RWPE1 (cell line): ENCODE data around the gene GPX1.
"Not testable (repeated sequence)": the region's sequence is repeated elsewhere in the genome, so short reads cannot be mapped to it uniquely, and the experiment has no call there.

Source experiments
- CTCF ChIA-PET: fragments of 350-600 bp; sonication (Branson Sonifier 250); formaldehyde crosslinking; extraction: SDS; loops from one replicate; lab custom pipeline; 2021; lab: Yijun Ruan, JAX
- POLR2A ChIA-PET: fragments of 400-600 bp; formaldehyde crosslinking; extraction: SDS; loops from one replicate; lab custom pipeline; 2020; ENCODE audit warnings: antibody characterized with exemption; ENCODE audit not compliant: low non-redundant PET; lab: Yijun Ruan, JAX
- DNase-seq: peaks from one replicate; pipeline ENCODE4 v3.0.0; 2012; ENCODE audit warnings: low spot score
- H3K27ac ChIP-seq: fragments of 450-650 bp; 2 replicates; pipeline ENCODE4 v1.5.1; 2017
- TF ChIP-seq, protein P1 (sequence below): fragments of 450-650 bp; conservative IDR thresholded peaks from 2 replicates; pipeline ENCODE4 v1.5.1; 2017; ENCODE audit warnings: low read depth, mild to moderate bottlenecking

GPX1 gene

GRCh38 chr3:49339581-49339940 is 18.6 kb downstream of the GPX1 start:
- H3K27ac ChIP-seq: peak overlapping the region; percentile 98
- CTCF ChIA-PET: no interaction called here
- DNase-seq: no peak
- TF ChIP-seq, protein P1, sequence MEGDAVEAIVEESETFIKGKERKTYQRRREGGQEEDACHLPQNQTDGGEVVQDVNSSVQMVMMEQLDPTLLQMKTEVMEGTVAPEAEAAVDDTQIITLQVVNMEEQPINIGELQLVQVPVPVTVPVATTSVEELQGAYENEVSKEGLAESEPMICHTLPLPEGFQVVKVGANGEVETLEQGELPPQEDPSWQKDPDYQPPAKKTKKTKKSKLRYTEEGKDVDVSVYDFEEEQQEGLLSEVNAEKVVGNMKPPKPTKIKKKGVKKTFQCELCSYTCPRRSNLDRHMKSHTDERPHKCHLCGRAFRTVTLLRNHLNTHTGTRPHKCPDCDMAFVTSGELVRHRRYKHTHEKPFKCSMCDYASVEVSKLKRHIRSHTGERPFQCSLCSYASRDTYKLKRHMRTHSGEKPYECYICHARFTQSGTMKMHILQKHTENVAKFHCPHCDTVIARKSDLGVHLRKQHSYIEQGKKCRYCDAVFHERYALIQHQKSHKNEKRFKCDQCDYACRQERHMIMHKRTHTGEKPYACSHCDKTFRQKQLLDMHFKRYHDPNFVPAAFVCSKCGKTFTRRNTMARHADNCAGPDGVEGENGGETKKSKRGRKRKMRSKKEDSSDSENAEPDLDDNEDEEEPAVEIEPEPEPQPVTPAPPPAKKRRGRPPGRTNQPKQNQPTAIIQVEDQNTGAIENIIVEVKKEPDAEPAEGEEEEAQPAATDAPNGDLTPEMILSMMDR: no peak
- POLR2A ChIA-PET: no interaction called here

GRCh38 chr3:49333916-49334633 is 24.1 kb downstream of the GPX1 start:
- ChIA-PET CTCF (no interaction called here), POLR2A (interaction anchor here (0.5 kb wide), 1 partner anchor 23 kb away, joined by 5 read pairs; no protein-coding TSS in a partner anchor)
- no peak for DNase-seq
- H3K27ac ChIP-seq: no peak overlapping the region
- TF ChIP-seq, protein P1: no peak

- ChIA-PET CTCF (no interaction called here), POLR2A (no interaction called here)
- TF ChIP-seq, protein P1: no peak
- no peak for DNase-seq
- no peak overlapping the region for H3K27ac ChIP-seq
Observed at GRCh38 chr3:49333091-49333490, 25.1 kb downstream of the GPX1 start.

DNA sequence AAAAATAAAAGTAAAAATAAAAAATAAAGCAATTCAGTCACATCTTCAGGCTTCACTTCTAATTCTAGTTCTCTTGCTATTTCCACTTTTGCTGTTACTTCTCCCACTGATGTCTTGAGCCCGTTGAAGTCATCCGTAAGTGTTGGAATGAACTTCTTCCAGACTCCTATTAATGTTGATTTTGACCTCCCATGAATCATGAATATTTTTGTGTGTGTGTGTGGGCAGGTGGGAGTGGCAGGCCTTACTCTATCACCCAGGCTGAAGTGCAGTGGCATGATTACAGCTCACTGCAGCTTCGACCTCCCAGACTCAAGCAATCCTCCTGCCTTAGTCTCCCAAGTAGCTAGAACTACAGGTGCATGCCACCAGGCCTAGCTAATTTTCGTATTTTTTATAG is 29.0 kb downstream of the GPX1 start:
- TF ChIP-seq, protein P1: no peak
- POLR2A ChIA-PET: no interaction called here

DNA sequence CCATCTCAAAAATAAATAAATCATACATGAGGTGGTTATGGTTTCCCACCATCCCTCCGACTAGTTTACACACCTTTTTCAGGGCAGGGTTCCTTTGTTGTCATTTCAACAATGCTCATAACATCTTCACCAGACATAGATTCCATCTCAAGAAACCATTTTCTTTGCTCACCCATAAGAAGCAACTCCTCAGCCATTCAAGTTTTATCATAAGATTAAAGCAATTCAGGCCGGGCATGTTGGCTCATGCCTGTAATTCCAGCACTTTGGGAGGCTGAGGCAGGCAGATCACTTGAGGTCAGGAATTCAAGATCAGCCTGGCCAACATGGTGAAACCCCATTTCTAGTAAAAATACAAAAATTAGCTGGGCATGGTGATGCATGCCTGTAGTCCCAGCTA is 29.8 kb downstream of the GPX1 start:
- CTCF ChIA-PET, POLR2A ChIA-PET, DNase-seq: not testable (repeated sequence)
- peak overlapping the region; percentile 69 for H3K27ac ChIP-seq

More for the DNA sequence above, 29.0 kb downstream of the GPX1 start:
- peak overlapping the region; percentile 69 for H3K27ac ChIP-seq
- CTCF ChIA-PET: no interaction called here
- no peak for DNase-seq

GRCh38 chr3:49327485-49327884 is 30.7 kb downstream of the GPX1 start:
- POLR2A ChIA-PET: no interaction called here

DNA sequence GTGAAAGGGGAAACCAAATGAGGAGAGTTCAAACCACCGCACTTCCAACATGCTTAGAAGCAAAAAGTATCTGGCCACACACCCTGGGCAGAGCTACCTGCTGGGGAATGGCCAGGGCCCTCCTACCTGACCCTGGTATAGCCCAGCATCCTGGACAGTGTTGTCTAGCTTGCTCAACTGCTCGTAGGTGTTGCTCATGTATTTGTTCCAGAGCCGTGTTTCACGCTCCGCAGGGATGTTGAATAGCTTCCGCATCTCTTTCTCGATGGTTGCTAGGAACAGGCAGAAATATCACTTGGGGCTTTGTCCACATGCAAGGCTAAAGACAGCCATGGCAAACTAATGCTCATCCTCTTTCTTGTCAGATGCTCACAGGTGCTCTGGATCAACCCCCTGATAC is 33.4 kb downstream of the GPX1 start:
- TF ChIP-seq, protein P1: no peak
- DNase-seq: no peak
- ChIA-PET CTCF (no interaction called here), POLR2A (no interaction called here)
- no peak overlapping the region for H3K27ac ChIP-seq

More at GRCh38 chr3:49327485-49327884, 30.7 kb downstream of the GPX1 start:
- H3K27ac ChIP-seq: no peak overlapping the region
- TF ChIP-seq, protein P1: no peak; the same call in 1 of the 2 replicates
- CTCF ChIA-PET: no interaction called here
- no peak for DNase-seq
